Measurements from ENCODE around the gene FBXO2. TPM values are rescaled to one million over a fixed set of nuclear protein-coding genes. Genes with fewer than 3 reads are reported as not detected.

FBXO2 gene
- total and polyA plus RNA-seq, 9 of the 15 experiments (the other 6 are each of a cell fraction or from before 2014, with no cell fraction given): 0.04 to 1.9 (median 0.27) TPM

DNA sequence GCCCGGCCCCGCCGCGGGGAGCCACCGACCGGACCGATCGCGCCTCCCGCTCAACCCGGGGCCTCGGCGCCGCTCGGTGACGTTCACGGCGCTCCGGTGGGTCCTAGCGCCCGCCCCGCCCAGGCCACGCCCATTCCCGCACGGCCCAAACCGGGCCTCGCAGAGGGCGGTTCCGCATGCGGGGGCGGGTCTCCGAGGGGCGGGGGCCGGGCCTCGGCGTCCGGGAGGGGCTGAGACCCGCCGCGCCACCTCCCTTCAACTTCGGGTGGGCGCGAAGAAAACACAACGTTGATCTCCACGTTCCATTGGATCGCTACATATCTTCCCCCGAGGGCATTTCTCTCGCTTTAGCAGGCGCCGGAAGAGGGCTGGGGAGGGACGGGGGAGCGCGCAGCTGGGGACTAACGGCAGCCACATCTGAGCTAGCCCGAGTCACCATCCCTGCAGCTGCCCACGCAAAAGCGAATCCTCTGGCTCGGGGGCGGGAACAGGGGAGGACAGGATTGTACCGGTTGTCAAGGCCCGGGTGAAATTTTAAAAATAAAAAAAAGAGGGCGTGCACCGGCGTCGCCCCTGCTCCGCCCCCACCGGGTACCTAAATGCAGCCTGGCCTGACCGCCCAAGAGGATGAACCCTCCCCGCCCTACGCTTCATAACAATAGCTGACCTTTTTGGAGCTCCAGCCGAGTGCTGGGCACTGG is 27.0 kb upstream of the FBXO2 start, which contains the start of gene MAD2L2 (continued):
- TF ChIP-seq HMG20A (CRISPR knock-in tag; conservative IDR thresholded peaks at IDR 0.05) (no peak), MBD2 (IDR thresholded peaks at IDR 0.05; ENCODE audit: borderline replicate concordance, low read depth) (peak; percentile 78; the same call in 1 of the 2 replicates), ZNF274 (IDR thresholded peaks at IDR 0.05; ENCODE audit: borderline replicate concordance, low read depth, low read length) (no peak), ZNF785 (CRISPR knock-in tag; IDR thresholded peaks at IDR 0.05) (no peak), EGR1 (conservative IDR thresholded peaks at IDR 0.05) (peak; percentile 99), RBM14 (IDR thresholded peaks at IDR 0.05; ENCODE audit: borderline replicate concordance, insufficient read depth, low read depth, low read length) (0 out of 2 replicates have a peak, but pooled peaks have one; percentile 9), HDAC3 (IDR thresholded peaks at IDR 0.05; ENCODE audit: borderline replicate concordance, partially characterized antibody) (no peak), E2F6 (IDR thresholded peaks at IDR 0.05; ENCODE audit: borderline replicate concordance in 1 of 2, extremely low read depth in 1 of 2, insufficient read depth in 1 of 2, insufficient read length in 1 of 2, low read depth in 1 of 2, low read length in 1 of 2, poor library complexity in 1 of 2, severe bottlenecking in 1 of 2) (peak; percentile 46 to 77), IRF1 (CRISPR knock-in tag; IDR thresholded peaks at IDR 0.05; ENCODE audit: borderline replicate concordance) (no peak), KAT2B (IDR thresholded peaks at IDR 0.05; ENCODE audit: low read depth, low read length) (no peak), ZNF282 (CRISPR knock-in tag; IDR thresholded peaks at IDR 0.05) (no peak), WHSC1 (IDR thresholded peaks at IDR 0.05; ENCODE audit: low read length) (no peak), EWSR1 (IDR thresholded peaks at IDR 0.05; ENCODE audit: borderline replicate concordance, low read depth, partially characterized antibody) (no peak), NCOA4 (IDR thresholded peaks at IDR 0.05; ENCODE audit: partially characterized antibody) (no peak), ZSCAN32 (CRISPR knock-in tag; IDR thresholded peaks at IDR 0.05) (no peak), TFE3 (CRISPR knock-in tag; IDR thresholded peaks at IDR 0.05) (no peak), MAZ (CRISPR knock-in tag; conservative IDR thresholded peaks at IDR 0.05 in 1 of 2, IDR thresholded peaks at IDR 0.05 in 1 of 2) (peak; percentile 93 to 97), BRF2 (IDR thresholded peaks at IDR 0.05; ENCODE audit: borderline replicate concordance, insufficient read depth, insufficient read length) (no peak), RCOR1 (IDR thresholded peaks at IDR 0.05; ENCODE audit: borderline replicate concordance in 1 of 2, low read depth in 2 of 2, low read length in 2 of 2) (peak in 1 of 2 experiments; percentile 64; a peak in 2 of 4 replicates)

Data from K562 (cell line).